SU-DHL-6 (cell line): Measurements from ENCODE around the gene STX18.

ENCODE experiments used
- H2AFZ ChIP-seq: fragments of 200-600 bp; sonication (generic); 2 replicates; pipeline ENCODE4 v1.6.1; 2014; ENCODE audit warnings: low read depth, mild to moderate bottlenecking, moderate library complexity, mixed read lengths, antibody characterized with exemption, low read length; ENCODE audit not compliant: severe bottlenecking
- H3F3A ChIP-seq: fragments of 200-600 bp; shearing (Covaris generic); 2 replicates; pipeline ENCODE4 v1.6.0; 2016; ENCODE audit warnings: antibody characterized with exemption, mild to moderate bottlenecking; ENCODE audit not compliant: insufficient read depth
- H3K27ac ChIP-seq: fragments of 200-600 bp; sonication (generic); 2 replicates; pipeline ENCODE4 v1.5.1; 2016; ENCODE audit warnings: low read depth, mild to moderate bottlenecking, low read length, moderate library complexity, mixed read lengths
- H3K27me3 ChIP-seq: fragments of 200-600 bp; sonication (generic), shearing (Covaris generic); 2 replicates; pipeline ENCODE4 v1.6.0; 2014; ENCODE audit warnings: mild to moderate bottlenecking, low read length
- H3K36me3 ChIP-seq: fragments of 200-600 bp; sonication (generic); 2 replicates; pipeline ENCODE4 v1.6.1; 2014; ENCODE audit warnings: mild to moderate bottlenecking, low read length, mixed read lengths
- H3K4me2 ChIP-seq: fragments of 300-600, 200-600 bp; shearing (Covaris generic), sonication (generic); 2 replicates; pipeline ENCODE4 v1.6.0; 2014; ENCODE audit warnings: low read length, low read depth, mild to moderate bottlenecking; ENCODE audit not compliant: poor library complexity, severe bottlenecking
- H3K4me3 ChIP-seq: fragments of 200-600 bp; sonication (generic); 2 replicates; pipeline ENCODE4 v1.5.1; 2014; ENCODE audit warnings: antibody characterized with exemption, low read length, mild to moderate bottlenecking, mixed read lengths; ENCODE audit not compliant: insufficient read depth, poor library complexity, severe bottlenecking
- H3K79me2 ChIP-seq: fragments of 200-600 bp; sonication (generic); 2 replicates; pipeline ENCODE4 v1.6.1; 2014; ENCODE audit warnings: mild to moderate bottlenecking, low read length, moderate library complexity; ENCODE audit not compliant: insufficient read depth
- H3K9ac ChIP-seq: fragments of 200-600 bp; sonication (generic); 2 replicates; pipeline ENCODE4 v1.7.0; 2014; ENCODE audit warnings: mild to moderate bottlenecking, low read length
- H3K9me2 ChIP-seq: fragments of 200-600 bp; sonication (generic); replicated peaks from 2 replicates; pipeline ENCODE4 v1.6.1; 2014; ENCODE audit warnings: low read length; ENCODE audit not compliant: insufficient read depth
- H3K9me3 ChIP-seq: fragments of 200-600 bp; sonication (generic); 2 replicates; pipeline ENCODE4 v1.6.1; 2014; ENCODE audit warnings: low read length, mixed read lengths; ENCODE audit not compliant: insufficient read depth
- H4K20me1 ChIP-seq: fragments of 200-600 bp; sonication (generic); 2 replicates; pipeline ENCODE4 v1.6.1; 2014; ENCODE audit warnings: low read depth, mild to moderate bottlenecking, antibody characterized with exemption, low read length, moderate library complexity, mixed read lengths
- CTCF ChIP-seq: fragments of 200-600 bp; sonication (generic); IDR thresholded peaks from one replicate; pipeline ENCODE4 v1.5.1; 2017; ENCODE audit warnings: antibody characterized with exemption, mild to moderate bottlenecking, low read length, moderate library complexity; ENCODE audit not compliant: insufficient read depth, poor library complexity, severe bottlenecking
- EZH2phosphoT487 ChIP-seq: fragments of 200-600 bp; sonication (generic), shearing (Covaris generic); conservative IDR thresholded peaks from 2 replicates; pipeline ENCODE4 v1.6.1; 2018; ENCODE audit warnings: mild to moderate bottlenecking, antibody characterized with exemption, low read length, moderate library complexity, mixed read lengths

The STX18 gene

DNA sequence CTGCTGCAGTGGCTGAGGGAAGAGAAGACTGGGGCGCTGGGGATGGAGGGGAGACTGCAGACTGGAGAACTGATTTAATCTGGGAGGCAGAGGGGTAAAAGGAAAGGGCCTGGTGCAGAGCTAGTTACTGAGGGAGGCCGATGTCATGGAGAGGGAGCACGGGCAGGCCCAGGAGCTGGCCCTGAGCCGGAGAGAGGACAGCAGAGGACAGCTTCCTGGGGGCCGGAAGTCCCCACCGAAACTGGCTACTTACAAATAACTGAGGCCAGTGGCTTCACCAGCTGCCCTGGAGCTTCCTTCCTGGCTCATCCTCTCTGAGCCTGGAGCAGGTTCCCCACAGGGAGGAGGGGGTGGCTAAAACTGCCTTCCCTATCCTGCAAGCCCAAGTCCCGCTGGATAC lies 128.0 kb downstream of the STX18 start:
- Histone ChIP-seq H3F3A (peaks cover 3% of the 10 kb centered on the region; the same call in 1 of the 2 replicates), H3K9me2 (no peaks in the 10 kb centered on the region), H2AFZ (no peak overlapping the region), H3K9me3 (no peaks in the 10 kb centered on the region), H3K4me2 (no peak overlapping the region), H3K79me2 (no peaks in the 10 kb centered on the region), H3K36me3 (no peaks in the 10 kb centered on the region), H3K4me3 (no peak overlapping the region), H3K27ac (no peak overlapping the region), H3K9ac (no peak overlapping the region), H3K27me3 (no peaks in the 10 kb centered on the region), H4K20me1 (no peaks in the 10 kb centered on the region)
- TF ChIP-seq CTCF (no peak), EZH2phosphoT487 (no peak)

DNA sequence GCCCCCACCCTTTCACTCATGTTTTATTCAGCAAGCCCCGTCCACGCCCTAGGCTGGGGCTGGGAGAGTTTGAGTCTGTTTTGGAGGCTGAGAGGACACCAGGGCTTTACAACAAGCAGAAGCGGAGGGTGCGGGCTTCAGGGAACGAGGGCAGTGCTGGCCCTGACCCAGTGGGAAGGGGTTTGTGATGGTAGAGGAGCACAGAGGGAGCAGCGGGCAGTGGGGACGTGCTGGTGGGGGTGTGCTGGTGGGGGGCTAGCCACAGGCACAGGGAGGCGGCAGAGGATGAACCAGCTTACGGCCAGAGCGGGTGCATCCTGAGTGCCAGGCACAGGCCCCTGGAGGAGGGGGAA lies 128.5 kb downstream of the STX18 start:
- no peaks in the 10 kb centered on the region for H3K9me3 ChIP-seq
- TF ChIP-seq CTCF (no peak), EZH2phosphoT487 (no peak)
- H3K4me3 ChIP-seq: no peak overlapping the region
- no peak overlapping the region for H3K4me2 ChIP-seq
- H3K9me2 ChIP-seq: no peaks in the 10 kb centered on the region
- H3K36me3 ChIP-seq: no peaks in the 10 kb centered on the region
- H3K27me3 ChIP-seq: no peaks in the 10 kb centered on the region
- no peak overlapping the region for H3K27ac ChIP-seq
- H3K9ac ChIP-seq: no peak overlapping the region
- no peaks in the 10 kb centered on the region for H3K79me2 ChIP-seq
- no peaks in the 10 kb centered on the region for H4K20me1 ChIP-seq
- H2AFZ ChIP-seq: no peak overlapping the region
- peaks cover under 1% of the 10 kb centered on the region; the same call in 1 of the 2 replicates for H3F3A ChIP-seq

- Histone ChIP-seq H3K79me2 (no peaks in the 10 kb centered on the region), H3K36me3 (no peaks in the 10 kb centered on the region), H3K4me3 (no peak overlapping the region), H3K4me2 (no peak overlapping the region), H4K20me1 (no peaks in the 10 kb centered on the region), H3K9me3 (no peaks in the 10 kb centered on the region), H3K9me2 (no peaks in the 10 kb centered on the region), H3K27ac (no peak overlapping the region), H3F3A (no peaks in the 10 kb centered on the region), H2AFZ (no peak overlapping the region), H3K9ac (no peak overlapping the region), H3K27me3 (no peaks in the 10 kb centered on the region)
- TF ChIP-seq CTCF (no peak), EZH2phosphoT487 (no peak)
Measured at GRCh38 chr4:4412641-4413372, 129.0 kb downstream of the STX18 start.
